Kidney epithelial cell (primary cell): ENCODE measurements around the gene NPAS4. TPM values are rescaled to one million over a fixed set of nuclear protein-coding genes. Genes with fewer than 3 reads are reported as not detected.
"Not testable (repeated sequence)": the region's sequence is repeated elsewhere in the genome, so short reads cannot be mapped to it uniquely, and the experiment has no call there.

ENCODE experiments used
- DNase-seq: peaks from one replicate; pipeline ENCODE4 v3.0.0-alpha.2; 2010; ENCODE audit warnings: low read depth
- H3K27me3 ChIP-seq: 2 replicates; pipeline ENCODE4 v1.6.0; 2011; ENCODE audit warnings: low read length; ENCODE audit not compliant: control insufficient read depth, insufficient read depth
- H3K36me3 ChIP-seq: 2 replicates; pipeline ENCODE4 v1.5.1; 2011; ENCODE audit warnings: low read length; ENCODE audit not compliant: control insufficient read depth, insufficient read depth
- H3K4me3 ChIP-seq: 2 replicates; pipeline ENCODE4 v1.5.1; 2011; ENCODE audit warnings: low read depth, mild to moderate bottlenecking, control low read depth, low read length
- CTCF ChIP-seq: IDR thresholded peaks from 2 replicates; pipeline ENCODE4 v1.5.1; 2011; ENCODE audit warnings: mild to moderate bottlenecking, moderate library complexity, low read length, control low read depth, inconsistent platforms; ENCODE audit not compliant: insufficient read depth, poor library complexity, severe bottlenecking
- total RNA-seq: library from RNA; depleted of rRNA; stranded (reverse); fragments of >200 nt; gene quantifications from 2 replicates; pipeline ENCODE4 v1.2.3, GENCODE V29; 2015

The NPAS4 gene
- total RNA-seq, 1 donor from 2014 or later = not detected

GRCh38 chr11:66419825-66420224, 1.0 kb upstream of the NPAS4 start:
- Histone ChIP-seq H3K27me3 (peaks cover 41% of the 10 kb centered on the region), H3K36me3 (no peaks in the 10 kb centered on the region), H3K4me3 (no peak overlapping the region)
- no peak for DNase-seq
- no peak for TF ChIP-seq CTCF

GRCh38 chr11:66421492-66422205, 814 bp downstream of the NPAS4 start:
- DNase-seq = no peak
- Histone ChIP-seq H3K4me3 (no peak overlapping the region), H3K27me3 (peaks cover 31% of the 10 kb centered on the region), H3K36me3 (no peaks in the 10 kb centered on the region)
- no peak for TF ChIP-seq CTCF

- H3K27me3 ChIP-seq = peaks cover 7% of the 10 kb centered on the region
- no peak overlapping the region for H3K4me3 ChIP-seq
- no peak for TF ChIP-seq CTCF
- no peak for DNase-seq
- H3K36me3 ChIP-seq = no peaks in the 10 kb centered on the region
Measured at GRCh38 chr11:66426314-66426713, 5.5 kb downstream of the NPAS4 start.

DNA sequence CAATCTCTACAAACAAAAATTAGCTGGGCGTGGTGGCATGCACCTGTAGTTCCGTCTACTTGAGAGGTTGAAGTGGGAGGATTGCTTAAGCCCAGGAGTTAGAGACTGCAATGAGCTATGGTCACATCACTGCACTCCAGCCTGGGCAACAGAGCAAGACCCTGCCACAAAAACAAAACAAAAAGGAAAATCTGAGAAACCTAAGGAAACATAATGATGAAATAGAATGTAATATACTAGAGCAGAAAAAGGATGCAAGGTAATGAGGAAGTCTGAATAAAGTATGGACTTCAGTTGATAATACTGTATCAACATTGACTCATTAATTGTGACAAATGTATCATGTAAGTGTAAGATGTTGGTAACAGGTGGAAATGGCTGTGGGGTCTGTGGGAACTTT, 8.1 kb downstream of the NPAS4 start:
- DNase-seq = no peak
- Histone ChIP-seq H3K4me3 (no peak overlapping the region), H3K27me3 (peaks cover 7% of the 10 kb centered on the region), H3K36me3 (no peaks in the 10 kb centered on the region)
- TF ChIP-seq CTCF = no peak

GRCh38 chr11:66429983-66430602, 9.3 kb downstream of the NPAS4 start:
- no peak for DNase-seq

DNA sequence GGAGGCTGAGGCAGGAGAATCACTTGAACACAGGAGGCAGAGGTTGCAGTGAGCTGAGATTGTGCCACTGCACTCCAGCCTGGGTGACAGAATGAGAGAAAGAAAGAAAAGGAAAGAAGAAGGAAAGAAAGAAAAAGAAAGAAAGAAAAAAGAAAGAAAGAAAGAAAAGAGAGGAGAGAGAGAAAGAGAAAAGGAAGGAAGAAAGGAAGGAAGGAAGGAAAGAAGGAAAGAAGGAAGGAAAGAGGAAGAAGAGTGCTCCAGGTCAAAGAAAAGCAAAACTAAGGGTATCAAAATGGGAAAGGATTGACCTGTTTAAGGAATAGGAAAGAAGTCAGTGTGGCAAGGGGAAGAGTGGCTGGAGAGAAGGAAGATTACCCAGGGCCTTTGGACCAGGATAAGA, 10.5 kb downstream of the NPAS4 start:
- not testable (repeated sequence) for H3K27me3 ChIP-seq, DNase-seq, H3K4me3 ChIP-seq, H3K36me3 ChIP-seq

More at GRCh38 chr11:66429983-66430602, 9.3 kb downstream of the NPAS4 start:
- Histone ChIP-seq H3K27me3 (peaks cover 2% of the 10 kb centered on the region), H3K36me3 (no peaks in the 10 kb centered on the region), H3K4me3 (no peak overlapping the region)
- peak; percentile 85 for TF ChIP-seq CTCF

GRCh38 chr11:66431871-66432329, 11.1 kb downstream of the NPAS4 start:
- H3K4me3 ChIP-seq, H3K27me3 ChIP-seq, DNase-seq, H3K36me3 ChIP-seq: not testable (repeated sequence)
